DOHH2 (cell line): ENCODE data around the gene UBASH3A.

Source experiments
- EZH2phosphoT487 ChIP-seq: fragments of 200-600 bp; sonication (generic); IDR thresholded peaks from 2 replicates; pipeline ENCODE4 v1.6.1; 2017; ENCODE audit warnings: borderline replicate concordance, mild to moderate bottlenecking, antibody characterized with exemption, low read length, moderate library complexity, mixed read lengths
- TF ChIP-seq, protein P1 (sequence below): fragments of 200-600 bp; sonication (generic); IDR thresholded peaks from one replicate; pipeline ENCODE4 v1.5.1; 2014; ENCODE audit warnings: antibody characterized with exemption, mild to moderate bottlenecking, low read depth, low read length; ENCODE audit not compliant: poor library complexity, severe bottlenecking

DNA sequence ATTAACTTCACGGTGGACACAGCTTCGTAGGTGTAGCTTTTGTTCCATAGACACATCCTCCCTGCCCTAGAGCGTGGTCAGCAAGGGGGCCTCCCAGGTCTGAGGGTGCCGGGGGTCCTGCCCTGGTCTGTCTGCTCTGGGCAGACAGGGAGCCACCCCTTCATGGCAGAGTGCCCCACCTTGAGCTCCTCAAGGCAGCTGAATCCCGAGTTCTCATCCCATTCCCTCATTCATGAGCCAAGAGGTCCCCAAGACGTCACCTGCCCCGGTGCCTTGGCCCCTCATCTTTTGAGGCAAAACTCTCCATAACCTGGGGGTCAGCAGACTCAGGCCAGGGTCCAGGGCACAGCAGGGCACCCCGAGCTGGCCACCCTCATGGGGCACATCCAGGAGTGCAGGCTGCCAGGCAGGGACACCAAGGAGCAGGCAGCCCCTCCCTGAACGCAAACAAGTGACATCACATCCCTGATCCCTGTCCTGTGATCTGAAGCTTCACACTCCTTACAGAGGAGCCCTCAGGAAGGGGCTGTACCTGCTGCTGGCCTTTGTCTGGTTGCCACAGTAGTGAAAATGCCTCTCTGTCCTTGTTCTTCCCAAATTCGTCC is 23.3 kb downstream of the UBASH3A start:
- TF ChIP-seq, protein P1, sequence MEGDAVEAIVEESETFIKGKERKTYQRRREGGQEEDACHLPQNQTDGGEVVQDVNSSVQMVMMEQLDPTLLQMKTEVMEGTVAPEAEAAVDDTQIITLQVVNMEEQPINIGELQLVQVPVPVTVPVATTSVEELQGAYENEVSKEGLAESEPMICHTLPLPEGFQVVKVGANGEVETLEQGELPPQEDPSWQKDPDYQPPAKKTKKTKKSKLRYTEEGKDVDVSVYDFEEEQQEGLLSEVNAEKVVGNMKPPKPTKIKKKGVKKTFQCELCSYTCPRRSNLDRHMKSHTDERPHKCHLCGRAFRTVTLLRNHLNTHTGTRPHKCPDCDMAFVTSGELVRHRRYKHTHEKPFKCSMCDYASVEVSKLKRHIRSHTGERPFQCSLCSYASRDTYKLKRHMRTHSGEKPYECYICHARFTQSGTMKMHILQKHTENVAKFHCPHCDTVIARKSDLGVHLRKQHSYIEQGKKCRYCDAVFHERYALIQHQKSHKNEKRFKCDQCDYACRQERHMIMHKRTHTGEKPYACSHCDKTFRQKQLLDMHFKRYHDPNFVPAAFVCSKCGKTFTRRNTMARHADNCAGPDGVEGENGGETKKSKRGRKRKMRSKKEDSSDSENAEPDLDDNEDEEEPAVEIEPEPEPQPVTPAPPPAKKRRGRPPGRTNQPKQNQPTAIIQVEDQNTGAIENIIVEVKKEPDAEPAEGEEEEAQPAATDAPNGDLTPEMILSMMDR: no peak
- no peak for TF ChIP-seq EZH2phosphoT487
